ENCODE results near the gene NTM. TPM values are rescaled to one million over a fixed set of nuclear protein-coding genes. Genes with fewer than 3 reads are reported as not detected.
A peak's percentile ranks its signal among the peaks of the same experiment; 100 is the strongest.
"Not testable (repeated sequence)": the region's sequence is repeated elsewhere in the genome, so short reads cannot be mapped to it uniquely, and the experiment has no call there.

The NTM gene
- total RNA-seq, 1 donor from 2014 or later: 92.1 TPM

- no peak for TF ChIP-seq CTCF (IDR thresholded peaks at IDR 0.05)
- peaks cover 8% of the 10 kb centered on the region for H3K27me3 Mint-ChIP-seq (ENCODE audit: low read depth)
- H3K9me3 Mint-ChIP-seq (ENCODE audit: low read depth): no peaks in the 10 kb centered on the region
- H3K4me3 Mint-ChIP-seq (ENCODE audit: unreplicated experiment): no peak overlapping the region
- H3K36me3 Mint-ChIP-seq (ENCODE audit: low read depth): no peaks in the 10 kb centered on the region
- H3K4me1 Mint-ChIP-seq (ENCODE audit: low read depth): no peaks in the 10 kb centered on the region
- no peak for DNase-seq (ENCODE audit: low spot score)
- H3K27ac Mint-ChIP-seq (ENCODE audit: unreplicated experiment): no peak overlapping the region
Observed at GRCh38 chr11:131495423-131495822, 125.0 kb downstream of the NTM start.

GRCh38 chr11:131497686-131498085, 127.3 kb downstream of the NTM start:
- H3K9me3 Mint-ChIP-seq (ENCODE audit: low read depth); H3K4me3 Mint-ChIP-seq (ENCODE audit: unreplicated experiment); H3K36me3 Mint-ChIP-seq (ENCODE audit: low read depth); H3K27ac Mint-ChIP-seq (ENCODE audit: unreplicated experiment); H3K4me1 Mint-ChIP-seq (ENCODE audit: low read depth); DNase-seq (ENCODE audit: low spot score): not testable (repeated sequence)
- peaks cover 24% of the 10 kb centered on the region for H3K27me3 Mint-ChIP-seq (ENCODE audit: low read depth)

GRCh38 chr11:131498631-131499160, 128.3 kb downstream of the NTM start:
- no peaks in the 10 kb centered on the region for H3K36me3 Mint-ChIP-seq (ENCODE audit: low read depth)

GRCh38 chr11:131499199-131499598, 128.8 kb downstream of the NTM start:
- DNase-seq (ENCODE audit: low spot score): no peak
- Mint-ChIP-seq H3K36me3 (ENCODE audit: low read depth) (no peaks in the 10 kb centered on the region), H3K4me3 (ENCODE audit: unreplicated experiment) (no peak overlapping the region), H3K27ac (ENCODE audit: unreplicated experiment) (no peak overlapping the region), H3K4me1 (ENCODE audit: low read depth) (peaks cover 2% of the 10 kb centered on the region), H3K9me3 (ENCODE audit: low read depth) (no peaks in the 10 kb centered on the region), H3K27me3 (ENCODE audit: low read depth) (peaks cover 31% of the 10 kb centered on the region)
- TF ChIP-seq CTCF (IDR thresholded peaks at IDR 0.05): no peak

More at GRCh38 chr11:131498631-131499160, 128.3 kb downstream of the NTM start:
- no peaks in the 10 kb centered on the region for H3K9me3 Mint-ChIP-seq (ENCODE audit: low read depth)
- no peaks in the 10 kb centered on the region for H3K4me1 Mint-ChIP-seq (ENCODE audit: low read depth)
- TF ChIP-seq CTCF (IDR thresholded peaks at IDR 0.05): no peak
- H3K27me3 Mint-ChIP-seq (ENCODE audit: low read depth): peaks cover 29% of the 10 kb centered on the region
- no peak overlapping the region for H3K27ac Mint-ChIP-seq (ENCODE audit: unreplicated experiment)
- H3K4me3 Mint-ChIP-seq (ENCODE audit: unreplicated experiment): no peak overlapping the region
- no peak for DNase-seq (ENCODE audit: low spot score)

- no peak overlapping the region for H3K4me3 Mint-ChIP-seq (ENCODE audit: unreplicated experiment)
- no peak for TF ChIP-seq CTCF (IDR thresholded peaks at IDR 0.05)
- no peak overlapping the region for H3K27ac Mint-ChIP-seq (ENCODE audit: unreplicated experiment)
- no peaks in the 10 kb centered on the region for H3K36me3 Mint-ChIP-seq (ENCODE audit: low read depth)
- no peak for DNase-seq (ENCODE audit: low spot score)
- H3K9me3 Mint-ChIP-seq (ENCODE audit: low read depth): no peaks in the 10 kb centered on the region
- H3K27me3 Mint-ChIP-seq (ENCODE audit: low read depth): peaks cover 33% of the 10 kb centered on the region
- peaks cover 8% of the 10 kb centered on the region for H3K4me1 Mint-ChIP-seq (ENCODE audit: low read depth)
Observed at GRCh38 chr11:131503017-131503416, 132.6 kb downstream of the NTM start.

- Mint-ChIP-seq H3K4me1 (ENCODE audit: low read depth) (peaks cover 8% of the 10 kb centered on the region), H3K36me3 (ENCODE audit: low read depth) (peaks cover 2% of the 10 kb centered on the region), H3K9me3 (ENCODE audit: low read depth) (peaks cover 2% of the 10 kb centered on the region), H3K4me3 (ENCODE audit: unreplicated experiment) (no peak overlapping the region), H3K27me3 (ENCODE audit: low read depth) (peaks cover 38% of the 10 kb centered on the region), H3K27ac (ENCODE audit: unreplicated experiment) (no peak overlapping the region)
- DNase-seq (ENCODE audit: low spot score): no peak
- peak; percentile 56 for TF ChIP-seq CTCF (IDR thresholded peaks at IDR 0.05)
Observed at GRCh38 chr11:131504199-131504949, 134.0 kb downstream of the NTM start.
